ENCODE measurements around the gene RIMS4.

DNA sequence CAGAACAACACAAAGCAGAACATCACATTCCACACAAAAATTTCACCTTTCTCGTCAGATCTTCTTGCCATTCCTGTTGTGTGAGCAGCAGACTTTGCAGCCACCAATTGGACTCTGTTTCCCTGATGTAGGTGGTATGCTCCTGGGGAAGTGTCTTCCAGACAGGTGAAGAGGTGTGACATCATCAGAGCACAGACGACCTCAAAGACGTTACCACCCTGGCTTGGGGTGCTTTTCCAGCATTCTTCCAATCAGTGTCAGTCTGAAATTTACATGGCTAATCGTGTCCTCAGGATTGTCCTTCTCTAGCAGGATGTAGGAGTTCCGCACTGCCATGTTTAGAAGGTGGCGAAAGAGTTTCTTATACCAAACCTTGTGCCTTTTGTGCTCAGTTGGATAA, 31.6 kb upstream of the RIMS4 start:
- TF ChIP-seq CTCF (IDR thresholded peaks at IDR 0.05) (no peak), POLR2A (IDR thresholded peaks at IDR 0.05) (no peak)

All from ovary (tissue), 3 donors.